GM18870 (cell line): ENCODE data around the gene USE1.
A peak's percentile ranks its signal among the peaks of the same experiment; 100 is the strongest.

Source experiments
- ATAC-seq: cut with Tn5 transposase; IDR thresholded peaks from one replicate; pipeline ENCODE4 v1.9.1; 2021; ENCODE audit warnings: moderate library complexity; ENCODE audit not compliant: unreplicated experiment

Gene USE1

GRCh38 chr19:17256130-17256529 lies 41.0 kb downstream of the USE1 start:
- no peak for ATAC-seq

GRCh38 chr19:17259118-17259780 lies 44.1 kb downstream of the USE1 start:
- no peak for ATAC-seq

GRCh38 chr19:17259934-17260333 lies 44.8 kb downstream of the USE1 start:
- no peak for ATAC-seq

GRCh38 chr19:17260842-17261325 lies 45.7 kb downstream of the USE1 start:
- ATAC-seq = peak; percentile 58

GRCh38 chr19:17262557-17262956 lies 47.4 kb downstream of the USE1 start:
- no peak for ATAC-seq

GRCh38 chr19:17263712-17264640 lies 48.8 kb downstream of the USE1 start:
- no peak for ATAC-seq

GRCh38 chr19:17264641-17264979 lies 49.5 kb downstream of the USE1 start, which contains the start of gene USHBP1:
TSS of gene USHBP1 (minus strand) at chr19:17264745. CDS start at chr19:17264299, 446 bp downstream.
- ATAC-seq = no peak

GRCh38 chr19:17266026-17266425 lies 50.9 kb downstream of the USE1 start:
- ATAC-seq = no peak

- peak; percentile 15 for ATAC-seq
Measured at GRCh38 chr19:17266589-17266974, 51.4 kb downstream of the USE1 start.

- ATAC-seq = peak; percentile 95
Measured at GRCh38 chr19:17266975-17267788, 52.0 kb downstream of the USE1 start, which contains the start of gene BABAM1. TSS of gene BABAM1 (plus strand) at chr19:17267443. CDS start at chr19:17268807, 1,364 bp downstream.

GRCh38 chr19:17268754-17269153 lies 53.6 kb downstream of the USE1 start:
- ATAC-seq = no peak
